NCI-H2081 treated with DMSO at 0.1 percent for 48 hours (cell line): ENCODE data around the gene MEX3A.
"Not testable (repeated sequence)": the region's sequence is repeated elsewhere in the genome, so short reads cannot be mapped to it uniquely, and the experiment has no call there.

Experiments used
- DNase-seq: peaks from one replicate; lab custom pipeline; 2025; lab: John Stamatoyannopoulos, UW

MEX3A gene

GRCh38 chr1:156082309-156083091 lies at the start of gene MEX3A:
Gene MEX3A, minus strand, starts transcription at chr1:156082465. Its CDS starts 467 bp downstream, at chr1:156081998.
- DNase-seq: no peak

- no peak for DNase-seq
Measured at GRCh38 chr1:156130578-156130942, 48.3 kb upstream of the MEX3A start.

- DNase-seq: peak; percentile 15
Measured at GRCh38 chr1:156129687-156130577, 47.7 kb upstream of the MEX3A start.

GRCh38 chr1:156128654-156129597 lies 46.7 kb upstream of the MEX3A start:
- DNase-seq: no peak

- no peak for DNase-seq
Measured at GRCh38 chr1:156128308-156128653, 46.0 kb upstream of the MEX3A start.

GRCh38 chr1:156126630-156127534 lies 44.6 kb upstream of the MEX3A start:
- DNase-seq: no peak

- no peak for DNase-seq
Measured at GRCh38 chr1:156126043-156126629, 43.9 kb upstream of the MEX3A start.

- DNase-seq: not testable (repeated sequence)
Measured at GRCh38 chr1:156125544-156125943, 43.3 kb upstream of the MEX3A start.

- no peak for DNase-seq
Measured at GRCh38 chr1:156124557-156125483, 42.6 kb upstream of the MEX3A start.

GRCh38 chr1:156123356-156124196 lies 41.3 kb upstream of the MEX3A start:
- DNase-seq: peak; percentile 78

GRCh38 chr1:156122519-156123355 lies 40.5 kb upstream of the MEX3A start:
- no peak for DNase-seq

- no peak for DNase-seq
Measured at GRCh38 chr1:156122086-156122485, 39.8 kb upstream of the MEX3A start.

GRCh38 chr1:156121457-156121856 lies 39.2 kb upstream of the MEX3A start:
- DNase-seq: no peak

GRCh38 chr1:156121005-156121404 lies 38.7 kb upstream of the MEX3A start:
- not testable (repeated sequence) for DNase-seq

- no peak for DNase-seq
Measured at GRCh38 chr1:156120318-156120717, 38.1 kb upstream of the MEX3A start.

GRCh38 chr1:156119503-156120209 lies 37.4 kb upstream of the MEX3A start:
- no peak for DNase-seq
